K562 (cell line): ENCODE measurements around the gene POU2F3. TPM values are rescaled to one million over a fixed set of nuclear protein-coding genes. Genes with fewer than 3 reads are reported as not detected.

Source experiments
- GTF3C2 ChIP-seq: IDR thresholded peaks from 3 replicates; pipeline ENCODE4 v1.6.1; 2011; ENCODE audit warnings: borderline replicate concordance, mild to moderate bottlenecking, moderate library complexity; ENCODE audit not compliant: insufficient read length; ENCODE audit errors: extremely low read depth
- NR3C1 ChIP-seq: sonication (generic); formaldehyde crosslinking; IDR thresholded peaks from 2 replicates; pipeline ENCODE4 v1.8.1; 2022; ENCODE audit warnings: missing genetic modification reagents
- TRIM24 ChIP-seq, 2 experiments: fragments of 450-650 bp; IDR thresholded peaks; 2 replicates each; pipeline ENCODE4 v1.6.1; 2016
- ZBTB34 ChIP-seq: fragments of 250-450 bp; sonication (Bioruptor Pico); IDR thresholded peaks from 2 replicates; pipeline ENCODE4 v1.8.0; 2021; ENCODE audit warnings: mild to moderate bottlenecking, moderate library complexity
- ZNF57 ChIP-seq: fragments of 450-650 bp; formaldehyde crosslinking; IDR thresholded peaks from 2 replicates; pipeline ENCODE4 v1.4.0; 2020; ENCODE audit warnings: mild to moderate bottlenecking, moderate library complexity
- polyA plus RNA-seq, 8 experiments: library from polyadenylated mRNA; depleted of rRNA in 4 of 8; stranded (reverse) in 5 of 8; unstranded in 3 of 8; fragments of >200 nt; fragmentation: Nextera tagmentation in 2 of 8; fragmentation: Illumina TruSeq in 1 of 8; extraction: Ambion mirVana in 2 of 8; extraction: Trizol in 1 of 8; gene quantifications; 2 replicates each; pipeline versions ENCODE4 v1.2.1 to v1.2.3, GENCODE V29; 2011 to 2014; ENCODE audit warnings: inconsistent platforms in 1 of 8, missing spikeins in 1 of 8
- total RNA-seq, 7 experiments: library from RNA; depleted of rRNA in 6 of 7; stranded (reverse); fragments of >200 nt in 6 of 7; fragmentation: Illumina TruSeq in 2 of 7; extraction: Trizol in 2 of 7; gene quantifications; 2 replicates each; pipeline versions ENCODE4 v1.2.1 to v1.2.3, GENCODE V29; 2011 to 2021; ENCODE audit warnings: low replicate concordance in 1 of 7
- TF ChIP-seq, protein P1 (sequence below), 2 experiments: fragments of 450-650 bp; IDR thresholded peaks; 2 replicates each; pipeline ENCODE4 v1.6.1; 2018; ENCODE audit warnings: mild to moderate bottlenecking in 2 of 2, low read depth in 1 of 2; ENCODE audit not compliant: partially characterized antibody in 2 of 2
- TF ChIP-seq, protein P2 (sequence below), 2 experiments: fragments of 450-650 bp; conservative IDR thresholded peaks; 2 replicates each; pipeline ENCODE4 v1.6.1; 2017; ENCODE audit warnings: mild to moderate bottlenecking in 2 of 2, moderate library complexity in 2 of 2
- TF ChIP-seq, protein P3 (sequence below): fragments of 450-650 bp; IDR thresholded peaks from 2 replicates; pipeline ENCODE4 v1.6.1; 2018; ENCODE audit not compliant: partially characterized antibody
- TF ChIP-seq, protein P4 (sequence below): fragments of 450-650 bp; conservative IDR thresholded peaks from 2 replicates; pipeline ENCODE4 v1.6.1; 2016; ENCODE audit warnings: missing genetic modification characterization, low read depth, mild to moderate bottlenecking, missing compliant biosample characterization, moderate library complexity

The POU2F3 gene
- total and polyA plus RNA-seq, 9 of the 15 experiments (the other 6 are each of a cell fraction or from before 2014, with no cell fraction given): not detected

GRCh38 chr11:120337355-120338106, 97.6 kb downstream of the POU2F3 start (continued):
- TF ChIP-seq NR3C1: no peak
- TF ChIP-seq, protein P1, sequence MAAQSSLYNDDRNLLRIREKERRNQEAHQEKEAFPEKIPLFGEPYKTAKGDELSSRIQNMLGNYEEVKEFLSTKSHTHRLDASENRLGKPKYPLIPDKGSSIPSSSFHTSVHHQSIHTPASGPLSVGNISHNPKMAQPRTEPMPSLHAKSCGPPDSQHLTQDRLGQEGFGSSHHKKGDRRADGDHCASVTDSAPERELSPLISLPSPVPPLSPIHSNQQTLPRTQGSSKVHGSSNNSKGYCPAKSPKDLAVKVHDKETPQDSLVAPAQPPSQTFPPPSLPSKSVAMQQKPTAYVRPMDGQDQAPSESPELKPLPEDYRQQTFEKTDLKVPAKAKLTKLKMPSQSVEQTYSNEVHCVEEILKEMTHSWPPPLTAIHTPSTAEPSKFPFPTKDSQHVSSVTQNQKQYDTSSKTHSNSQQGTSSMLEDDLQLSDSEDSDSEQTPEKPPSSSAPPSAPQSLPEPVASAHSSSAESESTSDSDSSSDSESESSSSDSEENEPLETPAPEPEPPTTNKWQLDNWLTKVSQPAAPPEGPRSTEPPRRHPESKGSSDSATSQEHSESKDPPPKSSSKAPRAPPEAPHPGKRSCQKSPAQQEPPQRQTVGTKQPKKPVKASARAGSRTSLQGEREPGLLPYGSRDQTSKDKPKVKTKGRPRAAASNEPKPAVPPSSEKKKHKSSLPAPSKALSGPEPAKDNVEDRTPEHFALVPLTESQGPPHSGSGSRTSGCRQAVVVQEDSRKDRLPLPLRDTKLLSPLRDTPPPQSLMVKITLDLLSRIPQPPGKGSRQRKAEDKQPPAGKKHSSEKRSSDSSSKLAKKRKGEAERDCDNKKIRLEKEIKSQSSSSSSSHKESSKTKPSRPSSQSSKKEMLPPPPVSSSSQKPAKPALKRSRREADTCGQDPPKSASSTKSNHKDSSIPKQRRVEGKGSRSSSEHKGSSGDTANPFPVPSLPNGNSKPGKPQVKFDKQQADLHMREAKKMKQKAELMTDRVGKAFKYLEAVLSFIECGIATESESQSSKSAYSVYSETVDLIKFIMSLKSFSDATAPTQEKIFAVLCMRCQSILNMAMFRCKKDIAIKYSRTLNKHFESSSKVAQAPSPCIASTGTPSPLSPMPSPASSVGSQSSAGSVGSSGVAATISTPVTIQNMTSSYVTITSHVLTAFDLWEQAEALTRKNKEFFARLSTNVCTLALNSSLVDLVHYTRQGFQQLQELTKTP (IDR thresholded peaks at IDR 0.05; ENCODE audit: low read depth in 1 of 2, partially characterized antibody in 2 of 2): peak in 1 of 2 experiments; percentile 25
- no peak for TF ChIP-seq ZNF57 (CRISPR knock-in tag)
- TF ChIP-seq, protein P2, sequence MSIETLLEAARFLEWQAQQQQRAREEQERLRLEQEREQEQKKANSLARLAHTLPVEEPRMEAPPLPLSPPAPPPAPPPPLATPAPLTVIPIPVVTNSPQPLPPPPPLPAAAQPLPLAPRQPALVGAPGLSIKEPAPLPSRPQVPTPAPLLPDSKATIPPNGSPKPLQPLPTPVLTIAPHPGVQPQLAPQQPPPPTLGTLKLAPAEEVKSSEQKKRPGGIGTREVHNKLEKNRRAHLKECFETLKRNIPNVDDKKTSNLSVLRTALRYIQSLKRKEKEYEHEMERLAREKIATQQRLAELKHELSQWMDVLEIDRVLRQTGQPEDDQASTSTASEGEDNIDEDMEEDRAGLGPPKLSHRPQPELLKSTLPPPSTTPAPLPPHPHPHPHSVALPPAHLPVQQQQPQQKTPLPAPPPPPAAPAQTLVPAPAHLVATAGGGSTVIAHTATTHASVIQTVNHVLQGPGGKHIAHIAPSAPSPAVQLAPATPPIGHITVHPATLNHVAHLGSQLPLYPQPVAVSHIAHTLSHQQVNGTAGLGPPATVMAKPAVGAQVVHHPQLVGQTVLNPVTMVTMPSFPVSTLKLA (conservative IDR thresholded peaks at IDR 0.05): peak in 1 of 2 experiments; percentile 27; a peak in 1 of 4 replicates
- no peak for TF ChIP-seq TRIM24 (IDR thresholded peaks at IDR 0.05)
- TF ChIP-seq, protein P3, sequence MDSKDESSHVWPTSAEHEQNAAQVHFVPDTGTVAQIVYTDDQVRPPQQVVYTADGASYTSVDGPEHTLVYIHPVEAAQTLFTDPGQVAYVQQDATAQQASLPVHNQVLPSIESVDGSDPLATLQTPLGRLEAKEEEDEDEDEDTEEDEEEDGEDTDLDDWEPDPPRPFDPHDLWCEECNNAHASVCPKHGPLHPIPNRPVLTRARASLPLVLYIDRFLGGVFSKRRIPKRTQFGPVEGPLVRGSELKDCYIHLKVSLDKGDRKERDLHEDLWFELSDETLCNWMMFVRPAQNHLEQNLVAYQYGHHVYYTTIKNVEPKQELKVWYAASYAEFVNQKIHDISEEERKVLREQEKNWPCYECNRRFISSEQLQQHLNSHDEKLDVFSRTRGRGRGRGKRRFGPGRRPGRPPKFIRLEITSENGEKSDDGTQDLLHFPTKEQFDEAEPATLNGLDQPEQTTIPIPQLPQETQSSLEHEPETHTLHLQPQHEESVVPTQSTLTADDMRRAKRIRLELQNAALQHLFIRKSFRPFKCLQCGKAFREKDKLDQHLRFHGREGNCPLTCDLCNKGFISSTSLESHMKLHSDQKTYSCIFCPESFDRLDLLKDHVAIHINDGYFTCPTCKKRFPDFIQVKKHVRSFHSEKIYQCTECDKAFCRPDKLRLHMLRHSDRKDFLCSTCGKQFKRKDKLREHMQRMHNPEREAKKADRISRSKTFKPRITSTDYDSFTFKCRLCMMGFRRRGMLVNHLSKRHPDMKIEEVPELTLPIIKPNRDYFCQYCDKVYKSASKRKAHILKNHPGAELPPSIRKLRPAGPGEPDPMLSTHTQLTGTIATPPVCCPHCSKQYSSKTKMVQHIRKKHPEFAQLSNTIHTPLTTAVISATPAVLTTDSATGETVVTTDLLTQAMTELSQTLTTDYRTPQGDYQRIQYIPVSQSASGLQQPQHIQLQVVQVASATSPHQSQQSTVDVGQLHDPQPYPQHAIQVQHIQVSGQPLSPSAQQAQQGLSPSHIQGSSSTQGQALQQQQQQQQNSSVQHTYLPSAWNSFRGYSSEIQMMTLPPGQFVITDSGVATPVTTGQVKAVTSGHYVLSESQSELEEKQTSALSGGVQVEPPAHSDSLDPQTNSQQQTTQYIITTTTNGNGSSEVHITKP: peak; percentile 56
- no peak for TF ChIP-seq GTF3C2
- no peak for TF ChIP-seq ZBTB34
- TF ChIP-seq, protein P4, sequence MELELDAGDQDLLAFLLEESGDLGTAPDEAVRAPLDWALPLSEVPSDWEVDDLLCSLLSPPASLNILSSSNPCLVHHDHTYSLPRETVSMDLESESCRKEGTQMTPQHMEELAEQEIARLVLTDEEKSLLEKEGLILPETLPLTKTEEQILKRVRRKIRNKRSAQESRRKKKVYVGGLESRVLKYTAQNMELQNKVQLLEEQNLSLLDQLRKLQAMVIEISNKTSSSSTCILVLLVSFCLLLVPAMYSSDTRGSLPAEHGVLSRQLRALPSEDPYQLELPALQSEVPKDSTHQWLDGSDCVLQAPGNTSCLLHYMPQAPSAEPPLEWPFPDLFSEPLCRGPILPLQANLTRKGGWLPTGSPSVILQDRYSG (tag): no peak
